HCT116 (cell line): ENCODE results near the gene CCDC61. TPM values are rescaled to one million over a fixed set of nuclear protein-coding genes. Genes with fewer than 3 reads are reported as not detected.

Source experiments
- ATAC-seq: fragments of 200-7000 bp; cut with Tn5 transposase; 2 replicates; pipeline ENCODE4 v1.9.1; 2020; ENCODE audit warnings: mild to moderate bottlenecking, moderate library complexity
- BruUV-seq: library from RNA; stranded (reverse); fragments of 400-500 nt; replicated peaks from 2 replicates; lab custom pipeline; 2021; lab: Mats Ljungman, UMichigan
- CTCF ChIA-PET: fragments of 300-600 bp; sonication (Branson Sonifier 250); formaldehyde crosslinking; loops from one replicate; lab custom pipeline; 2021; ENCODE audit warnings: antibody characterized with exemption; lab: Charles Lee
- POLR2A ChIA-PET: fragments of 300-600, 350-600 bp; sonication (Branson Sonifier 250); formaldehyde crosslinking; loops from one replicate; lab custom pipeline; 2021; ENCODE audit warnings: antibody characterized with exemption; lab: Charles Lee
- RAD21 ChIA-PET, 2 experiments: fragments of 300-600 bp; sonication (Branson Sonifier 250); formaldehyde crosslinking; loops; one replicate each; lab custom pipeline; 2023; ENCODE audit warnings: low total read pairs in 2 of 2; ENCODE audit not compliant: uncharacterized antibody in 2 of 2, unreplicated experiment in 2 of 2, low non-redundant PET in 1 of 2; lab: Charles Lee
- DNase-seq: peaks from one replicate; pipeline ENCODE4 v3.0.0-alpha.2; 2010; ENCODE audit warnings: low read depth, low spot score
- H2AFZ ChIP-seq: fragments of 200-600 bp; shearing (Covaris generic), sonication (generic); 2 replicates; pipeline ENCODE4 v1.6.1; 2017; ENCODE audit warnings: low read depth, mixed run types, mixed read lengths, antibody characterized with exemption, low read length; ENCODE audit not compliant: poor library complexity, severe bottlenecking
- H3K27ac ChIP-seq: 2 replicates; pipeline ENCODE4 v1.5.1; 2012; ENCODE audit warnings: low read depth, low read length
- H3K27me3 ChIP-seq: fragments of 200-600 bp; sonication (generic); 2 replicates; pipeline ENCODE4 v1.6.1; 2016; ENCODE audit warnings: mixed run types, low read length, mixed read lengths; ENCODE audit not compliant: insufficient read depth
- H3K36me3 ChIP-seq, 2 experiments: fragments of 200-500 bp in 1 of 2; fragments of 200-600 bp in 1 of 2; sonication (Bioruptor generic) in 1 of 2; sonication (generic) in 1 of 2; 2 replicates each; pipeline versions ENCODE4 v1.5.1 to v1.6.1; 2014 to 2016; ENCODE audit warnings: low read length in 2 of 2, inconsistent platforms in 1 of 2, mixed read lengths in 1 of 2, mixed run types in 1 of 2; ENCODE audit not compliant: insufficient read depth in 2 of 2, control insufficient read depth in 1 of 2
- H3K4me1 ChIP-seq, 2 experiments: fragments of 200-600 bp in 1 of 2; sonication (generic) in 1 of 2; 2 replicates each; pipeline versions ENCODE4 v1.5.1 to v1.6.1; 2012 to 2017; ENCODE audit warnings: low read length in 2 of 2, inconsistent platforms in 1 of 2, mild to moderate bottlenecking in 1 of 2, mixed read lengths in 1 of 2, mixed run types in 1 of 2, moderate library complexity in 1 of 2; ENCODE audit not compliant: insufficient read depth in 2 of 2, control insufficient read depth in 1 of 2
- H3K4me2 ChIP-seq: fragments of 200-600 bp; sonication (generic); 2 replicates; pipeline ENCODE4 v1.6.1; 2017; ENCODE audit warnings: mixed run types, low read length, mixed read lengths
- H3K4me3 ChIP-seq, 2 experiments: fragments of 200-600 bp in 1 of 2; sonication (generic) in 1 of 2; replicated peaks in 1 of 2; 2 replicates each; pipeline ENCODE4 v1.5.1; 2011 to 2016; ENCODE audit warnings: low read length in 2 of 2, control low read depth in 1 of 2, low read depth in 1 of 2, mild to moderate bottlenecking in 1 of 2, mixed read lengths in 1 of 2, mixed run types in 1 of 2
- H3K79me2 ChIP-seq: fragments of 200-600 bp; sonication (generic); 2 replicates; pipeline ENCODE4 v1.6.1; 2017; ENCODE audit warnings: mild to moderate bottlenecking, mixed run types, low read length, moderate library complexity, mixed read lengths; ENCODE audit not compliant: insufficient read depth
- H3K9ac ChIP-seq: fragments of 200-600 bp; sonication (generic); 2 replicates; pipeline ENCODE4 v1.6.1; 2016; ENCODE audit warnings: low read length, mixed read lengths
- H3K9me2 ChIP-seq: fragments of 200-600 bp; sonication (generic), shearing (Covaris generic); 2 replicates; pipeline ENCODE4 v1.6.1; 2017; ENCODE audit warnings: mixed run types, mild to moderate bottlenecking, moderate library complexity; ENCODE audit not compliant: insufficient read depth
- H3K9me3 ChIP-seq, 2 experiments: fragments of 200-500 bp in 1 of 2; fragments of 200-600 bp in 1 of 2; sonication (Bioruptor generic) in 1 of 2; sonication (generic) in 1 of 2; 2 replicates each; pipeline ENCODE4 v1.6.1; 2014 to 2017; ENCODE audit warnings: low read length in 2 of 2, mixed read lengths in 2 of 2, inconsistent platforms in 1 of 2, low read depth in 1 of 2, mild to moderate bottlenecking in 1 of 2, mixed run types in 1 of 2, moderate library complexity in 1 of 2; ENCODE audit not compliant: control insufficient read depth in 1 of 2, insufficient read depth in 1 of 2
- H4K20me1 ChIP-seq: fragments of 200-600 bp; sonication (generic), shearing (Covaris generic); 2 replicates; pipeline ENCODE4 v1.6.1; 2017; ENCODE audit warnings: mixed run types, mild to moderate bottlenecking, moderate library complexity; ENCODE audit not compliant: insufficient read depth
- RAD21 ChIP-seq: IDR thresholded peaks from 2 replicates; pipeline ENCODE4 v1.6.1; 2012; ENCODE audit warnings: low read depth, mild to moderate bottlenecking
- SIN3A ChIP-seq: IDR thresholded peaks from 2 replicates; pipeline ENCODE4 v1.6.1; 2012; ENCODE audit warnings: low read depth
- ZFX ChIP-seq: fragments of 450-650 bp; IDR thresholded peaks from 2 replicates; pipeline ENCODE4 v1.6.1; 2017
- intact Hi-C: fragments of 100-400 bp; cut with micrococcal nuclease; formaldehyde crosslinking; loops from 2 replicates; pipeline ENCODE4 v1.10.0; 2022
- total RNA-seq: library from RNA; stranded (reverse); gene quantifications from one replicate; pipeline ENCODE4 v1.2.1, GENCODE V29; 2021; ENCODE audit not compliant: unreplicated experiment
- TF ChIP-seq, protein P1 (sequence below), 3 experiments: fragments of 200-600 bp in 1 of 3; sonication (generic) in 1 of 3; IDR thresholded peaks in 2 of 3; conservative IDR thresholded peaks in 1 of 3; 2 replicates each; pipeline ENCODE4 v1.5.1; 2012 to 2017; ENCODE audit warnings: low read depth in 2 of 3, low read length in 2 of 3, antibody characterized with exemption in 1 of 3, borderline replicate concordance in 1 of 3, control low read depth in 1 of 3, mild to moderate bottlenecking in 1 of 3, mixed read lengths in 1 of 3, mixed run types in 1 of 3, moderate library complexity in 1 of 3; ENCODE audit not compliant: insufficient read depth in 1 of 3

The CCDC61 gene
- total RNA-seq, 1 experiment from 2014 or later, result 12.2 TPM

DNA sequence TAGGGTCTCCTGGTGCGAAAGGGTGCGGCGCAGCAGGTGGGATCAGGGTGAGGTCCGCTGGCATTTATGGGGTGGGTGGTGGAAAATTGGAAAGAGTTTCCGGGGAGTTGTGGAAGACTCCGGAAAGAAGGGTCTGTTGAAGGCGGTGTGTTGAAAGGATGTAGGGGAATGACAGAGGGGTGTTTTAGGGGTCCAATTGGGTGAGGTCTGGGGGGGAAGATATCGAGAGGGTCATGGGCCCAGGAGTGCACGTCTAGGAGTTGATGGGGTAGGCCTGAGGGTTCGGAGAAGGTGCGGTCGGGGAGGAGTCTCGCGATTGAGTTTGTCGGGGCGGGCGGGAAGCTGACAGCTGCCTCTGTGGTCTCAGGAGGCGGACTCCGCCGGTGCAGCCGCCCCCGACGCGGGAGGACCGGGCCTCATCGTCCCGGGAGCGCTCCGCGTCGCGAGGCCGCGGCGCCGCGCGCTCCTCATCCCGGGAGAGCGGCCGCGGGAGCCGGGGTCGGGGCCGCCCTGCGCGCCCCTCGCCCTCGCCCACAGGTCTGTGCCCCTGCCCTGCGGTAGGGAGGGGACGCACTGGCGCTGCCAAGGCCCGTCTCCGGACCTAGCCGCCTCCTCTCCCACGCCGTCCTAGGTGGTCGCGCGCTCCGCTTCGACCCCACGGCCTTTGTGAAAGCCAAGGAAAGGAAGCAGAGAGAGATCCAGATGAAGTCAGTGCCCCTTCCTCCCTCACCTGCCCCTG lies 20.6 kb downstream of the CCDC61 start:
- ATAC-seq (no peak), DNase-seq (no peak)
- no peaks in the 10 kb centered on the region for H3K79me2 ChIP-seq
- H3K9ac ChIP-seq, result no peak overlapping the region
- peaks cover 3 to 14% of the 10 kb centered on the region in 2 experiments; a peak in 3 of 4 replicates for H3K4me1 ChIP-seq
- no peaks in the 10 kb centered on the region for H3K27me3 ChIP-seq
- H3K36me3 ChIP-seq, result no peaks in the 10 kb centered on the region
- intact Hi-C loops, result loop anchor here (5.0 kb wide), 1 partner anchor 104 kb away; the partner anchor contains the start of gene NANOS2
- CTCF ChIA-PET, result interaction anchor here (0.8 to 2.1 kb wide), 7 partner anchors 11 to 249 kb away, joined by 3 to 19 read pairs (median 5); partner anchors contain the start of genes CCDC61, FOXA3, NANOS2 and SYMPK
- TF ChIP-seq RAD21, result no peak
- no peak for TF ChIP-seq SIN3A
- no peaks in the 10 kb centered on the region for H3K9me2 ChIP-seq
- no TSS peak for BruUV-seq
- no peaks in the 10 kb centered on the region for H4K20me1 ChIP-seq
- no peak overlapping the region for H2AFZ ChIP-seq
- no peaks in the 10 kb centered on the region for H3K9me3 ChIP-seq
- POLR2A ChIA-PET, result no interaction called here
- no peak overlapping the region for H3K27ac ChIP-seq
- H3K4me2 ChIP-seq, result no peak overlapping the region
- RAD21 ChIA-PET, result no interaction called here
- H3K4me3 ChIP-seq, result no peak overlapping the region

DNA sequence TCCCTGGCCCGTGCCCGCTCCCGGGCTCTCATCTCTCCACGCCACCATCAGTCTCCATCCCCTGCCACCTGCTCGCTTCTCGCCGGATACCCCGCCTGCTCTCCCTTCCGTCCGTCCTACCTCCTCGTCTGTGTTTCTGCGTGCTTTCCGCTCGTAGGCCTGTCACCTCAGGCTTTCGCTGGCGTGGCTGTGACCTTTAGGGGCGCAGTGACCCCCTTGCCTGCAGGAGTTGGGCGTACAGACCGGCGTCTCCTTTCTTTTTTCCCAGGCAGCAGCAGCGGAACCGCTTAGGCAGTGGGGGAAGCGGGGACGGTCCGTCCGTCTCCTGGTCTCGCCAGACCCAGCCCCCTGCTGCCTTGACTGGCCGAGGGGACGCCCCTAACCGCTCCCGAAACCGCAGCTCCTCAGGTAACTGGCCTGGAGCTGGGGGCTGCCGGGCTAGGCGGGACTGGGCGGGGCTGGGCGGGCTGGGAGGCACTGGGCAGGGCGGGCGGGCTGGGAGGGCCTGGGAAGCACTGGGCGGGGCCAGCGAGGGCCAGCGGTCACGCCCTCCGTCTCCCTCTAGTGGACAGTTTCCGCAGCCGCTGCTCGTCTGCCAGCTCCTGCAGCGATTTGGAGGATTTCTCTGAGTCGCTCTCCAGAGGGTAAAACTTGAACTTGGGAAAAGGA lies 21.3 kb downstream of the CCDC61 start:
- Histone ChIP-seq H3K4me2 (0 out of 2 replicates have a peak overlapping the region, but pooled peaks have one; percentile 14), H3K9me2 (no peaks in the 10 kb centered on the region), H3K36me3 (no peaks in the 10 kb centered on the region), H3K9me3 (no peaks in the 10 kb centered on the region), H3K27ac (no peak overlapping the region; the same call in 1 of the 2 replicates), H3K4me1 (peaks cover 3 to 14% of the 10 kb centered on the region in 2 experiments; a peak in 3 of 4 replicates), H2AFZ (no peak overlapping the region), H3K9ac (no peak overlapping the region), H3K79me2 (no peaks in the 10 kb centered on the region), H3K4me3 (no peak overlapping the region), H3K27me3 (no peaks in the 10 kb centered on the region), H4K20me1 (no peaks in the 10 kb centered on the region)
- TF ChIP-seq, protein P1, sequence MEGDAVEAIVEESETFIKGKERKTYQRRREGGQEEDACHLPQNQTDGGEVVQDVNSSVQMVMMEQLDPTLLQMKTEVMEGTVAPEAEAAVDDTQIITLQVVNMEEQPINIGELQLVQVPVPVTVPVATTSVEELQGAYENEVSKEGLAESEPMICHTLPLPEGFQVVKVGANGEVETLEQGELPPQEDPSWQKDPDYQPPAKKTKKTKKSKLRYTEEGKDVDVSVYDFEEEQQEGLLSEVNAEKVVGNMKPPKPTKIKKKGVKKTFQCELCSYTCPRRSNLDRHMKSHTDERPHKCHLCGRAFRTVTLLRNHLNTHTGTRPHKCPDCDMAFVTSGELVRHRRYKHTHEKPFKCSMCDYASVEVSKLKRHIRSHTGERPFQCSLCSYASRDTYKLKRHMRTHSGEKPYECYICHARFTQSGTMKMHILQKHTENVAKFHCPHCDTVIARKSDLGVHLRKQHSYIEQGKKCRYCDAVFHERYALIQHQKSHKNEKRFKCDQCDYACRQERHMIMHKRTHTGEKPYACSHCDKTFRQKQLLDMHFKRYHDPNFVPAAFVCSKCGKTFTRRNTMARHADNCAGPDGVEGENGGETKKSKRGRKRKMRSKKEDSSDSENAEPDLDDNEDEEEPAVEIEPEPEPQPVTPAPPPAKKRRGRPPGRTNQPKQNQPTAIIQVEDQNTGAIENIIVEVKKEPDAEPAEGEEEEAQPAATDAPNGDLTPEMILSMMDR (IDR thresholded peaks at IDR 0.05 in 2 of 3, conservative IDR thresholded peaks at IDR 0.05 in 1 of 3; ENCODE audit: borderline replicate concordance in 1 of 3, insufficient read depth in 1 of 3, low read depth in 2 of 3, low read length in 2 of 3), result peak; percentile 52 to 79 (median 64)
- no peak for TF ChIP-seq ZFX
- TF ChIP-seq RAD21, result peak; percentile 59
- ATAC-seq, result peak; percentile 92
- ChIA-PET POLR2A (no interaction called here), CTCF (interaction anchor here (0.6 to 2.1 kb wide), 15 partner anchors 10 to 1971 kb away, joined by 3 to 19 read pairs (median 4); partner anchors contain the start of genes CCDC61, FOXA3, IRF2BP1 and NANOS2), RAD21 (no interaction called here)
- no TSS peak for BruUV-seq
- intact Hi-C loops, result loop anchor here (5.0 kb wide), 1 partner anchor 104 kb away; the partner anchor contains the start of gene NANOS2
- peak; percentile 45 for DNase-seq
